Pancreas (tissue), 10 donors: Measurements from ENCODE around the gene PRPH. TPM values are rescaled to one million over a fixed set of nuclear protein-coding genes. Genes with fewer than 3 reads are reported as not detected.
A peak's percentile ranks its signal among the peaks of the same experiment; 100 is the strongest.
"Not testable (repeated sequence)": the region's sequence is repeated elsewhere in the genome, so short reads cannot be mapped to it uniquely, and the experiment has no call there.

Experiments
- ATAC-seq, 4 donors: fragments of 200-7000 bp; cut with Tn5 transposase; one replicate each; pipeline versions ENCODE4 v1.8.0 to v1.9.1; 2020; ENCODE audit warnings: mild to moderate bottlenecking in 4 of 4, moderate library complexity in 4 of 4
- DNase-seq, 6 donors: peaks; one replicate each; pipeline ENCODE4 v3.0.0-alpha.2; 2020
- FAIRE-seq: peaks from 2 replicates; lab custom pipeline; 2012; peaks lifted over from hg19 to GRCh38; lab: Jason Lieb, UNC
- H3K27ac ChIP-seq, 4 donors: fragments of 200-600 bp; sonication (generic); 1 replicate in 3 of 4; 2 replicates in 1 of 4; pipeline versions ENCODE4 v1.5.0 to v1.8.0; 2020
- H3K27me3 ChIP-seq, 4 donors: fragments of 200-600 bp; one replicate each; pipeline ENCODE4 v1.8.0; 2021
- H3K36me3 ChIP-seq, 3 donors: fragments of 200-600 bp; sonication (generic) in 1 of 3; one replicate each; pipeline versions ENCODE4 v1.5.0 to v1.8.0; 2020 to 2021
- H3K4me1 ChIP-seq, 3 donors: fragments of 200-600 bp; one replicate each; pipeline ENCODE4 v1.8.0; 2021
- H3K4me3 ChIP-seq, 4 donors: fragments of 200-600 bp; sonication (generic) in 2 of 4; one replicate each; pipeline versions ENCODE4 v1.5.0 to v1.8.0; 2020 to 2021
- H3K9me3 ChIP-seq, 4 donors: fragments of 200-600 bp; one replicate each; pipeline ENCODE4 v1.8.0; 2021
- CTCF ChIP-seq, 4 donors: fragments of 200-600 bp; sonication (generic) in 3 of 4; IDR thresholded peaks; one replicate each; pipeline versions ENCODE4 v1.5.0 to v1.8.0; 2021; ENCODE audit warnings: antibody characterized with exemption in 4 of 4
- WGBS, 2 donors: extraction: QIAGEN DNeasy Blood & Tissue Kit; methylation state at CpG; one replicate each; pipeline ENCODE4 v1.1.7; 2013; 5-methylcytosine and 5-hydroxymethylcytosine counted together
- intact Hi-C, 3 donors: fragments of 100-400 bp; cut with DNase I; formaldehyde crosslinking; loops; one replicate each; pipeline versions ENCODE4 v1.11.1 to v1.14.2; 2022
- polyA plus RNA-seq, 2 donors: library from polyadenylated mRNA; stranded (reverse); fragments of 200-250 nt; gene quantifications; one replicate each; pipeline ENCODE4 v1.2.3, GENCODE V29; 2013
- total RNA-seq, 6 donors: library from RNA; stranded (reverse); fragmentation: NEBNext Ultra II Directional in 4 of 6; extraction: Animal tissue kit (Norgen Biotek cat#: 25700) in 4 of 6; gene quantifications; one replicate each; pipeline versions ENCODE4 v1.2.1 to v1.2.4, GENCODE V29; 2021 to 2023
- donor health status: healthy with polysubstance abuse.
- donor health status: DM: no; HTN: no; CAD: no; lungs with moderate emphysema.
- donor health status: DM: no; HTN: no; CAD: no.
- donor health status: control.
- donor health status: control.
- donor health status: Bipolar disorder and iron deficiency.
- donor health status: DM: yes; HTN: yes; CAD: no.
- donor health status: DM: no; HTN: no; CAD: no.
- donor health status: DM: no; HTN: no; CAD: no.
- donor health status: DM: yes; HTN: yes; CAD: no.

The PRPH gene
- total and polyA plus RNA-seq, 8 donors = 0.44 to 18.7 (median 1.1) TPM

- intact Hi-C loops = no loop called here
- DNase-seq (peak in 5 of 6 donors; percentile 64 to 88 (median 79)), FAIRE-seq (no peak), ATAC-seq (peak; percentile 91 to 98 (median 96))
- WGBS, 2 donors = 31 to 33% methylated on average over 11 of the region's 11 CpGs
- peaks cover 0 to 4% (median 3%) of the 10 kb centered on the region in 3 donors for H3K4me1 ChIP-seq
- H3K36me3 ChIP-seq = no peaks in the 10 kb centered on the region
- H3K27ac ChIP-seq = no peak overlapping the region
- H3K9me3 ChIP-seq = no peaks in the 10 kb centered on the region
- H3K4me3 ChIP-seq = peak overlapping the region in 1 of 4 donors; percentile 12
- H3K27me3 ChIP-seq = peaks cover 0 to 8% (median 6%) of the 10 kb centered on the region in 4 donors
- TF ChIP-seq CTCF (IDR thresholded peaks at IDR 0.05) = peak; percentile 56 to 76 (median 66)
These were observed 36.7 kb downstream of the PRPH start for GRCh38 chr12:49331380-49332222.

DNA sequence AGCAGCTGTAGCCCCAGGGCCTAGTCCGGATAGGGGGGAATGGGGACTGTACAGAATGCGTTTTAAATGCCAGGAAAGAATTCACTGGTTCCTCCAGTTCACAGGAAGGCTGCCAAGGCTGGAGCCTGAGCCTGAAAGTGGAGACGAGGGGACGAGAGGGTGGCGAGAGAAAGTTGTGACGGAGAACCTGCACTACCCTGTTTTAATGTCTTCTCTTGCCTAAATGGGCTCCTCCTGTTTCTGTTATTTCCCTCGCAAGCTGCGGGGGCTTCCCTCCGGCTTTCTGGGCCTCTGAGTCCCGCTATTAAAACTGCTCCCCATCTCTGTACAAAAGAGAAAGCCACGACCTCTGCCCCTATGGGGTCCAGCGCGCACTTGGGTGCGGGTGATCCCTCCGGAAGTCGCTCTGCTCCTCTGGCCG is 37.5 kb downstream of the PRPH start:
- no peak overlapping the region for H3K27ac ChIP-seq
- no peaks in the 10 kb centered on the region for H3K36me3 ChIP-seq
- H3K27me3 ChIP-seq = peaks cover 0 to 8% (median 7%) of the 10 kb centered on the region in 4 donors
- FAIRE-seq (no peak), DNase-seq (no peak), ATAC-seq (no peak)
- no peak overlapping the region for H3K4me3 ChIP-seq
- no peaks in the 10 kb centered on the region for H3K9me3 ChIP-seq
- H3K4me1 ChIP-seq = peaks cover 0 to 4% (median 3%) of the 10 kb centered on the region in 3 donors
- intact Hi-C loops = no loop called here
- whole genome bisulfite sequencing, 2 donors = 80 to 82% methylated on average over 17 of the region's 17 CpGs
- no peak for TF ChIP-seq CTCF (IDR thresholded peaks at IDR 0.05)

DNA sequence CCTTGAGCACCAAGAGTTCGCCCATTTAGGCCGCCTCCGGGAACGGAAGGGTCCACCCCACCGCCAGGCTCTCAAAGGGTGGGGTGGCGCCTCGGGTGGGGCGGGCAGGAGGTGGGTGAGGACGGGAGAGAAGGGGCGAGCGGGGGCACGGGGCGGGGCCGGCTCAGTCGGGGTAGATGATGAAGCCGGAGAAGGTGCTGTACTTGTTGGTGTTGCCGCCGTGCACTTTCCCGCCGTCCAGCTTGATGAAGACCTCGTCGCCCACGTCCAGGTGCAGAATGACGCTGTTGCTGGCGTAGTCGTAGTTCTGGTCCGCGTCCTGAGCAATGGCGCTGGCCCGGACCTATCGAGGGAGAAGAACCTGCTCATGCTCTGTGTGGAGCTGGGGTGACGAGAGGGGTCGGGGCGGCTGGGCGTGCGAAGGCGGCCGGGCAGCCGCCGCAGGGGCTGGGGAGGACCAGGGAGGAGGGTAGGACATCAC is 38.0 kb downstream of the PRPH start:
- Histone ChIP-seq H3K4me1 (peaks cover 0 to 4% (median 3%) of the 10 kb centered on the region in 3 donors), H3K4me3 (no peak overlapping the region), H3K27ac (no peak overlapping the region), H3K36me3 (no peaks in the 10 kb centered on the region), H3K27me3 (peaks cover 0 to 8% (median 7%) of the 10 kb centered on the region in 4 donors), H3K9me3 (no peaks in the 10 kb centered on the region)
- WGBS, 2 donors = 40 to 42% methylated on average over 40 of the region's 40 CpGs
- DNase-seq (peak in 1 of 6 donors; percentile 69), ATAC-seq (no peak), FAIRE-seq (no peak)
- TF ChIP-seq CTCF (IDR thresholded peaks at IDR 0.05) = no peak
- intact Hi-C loops = no loop called here

GRCh38 chr12:49333778-49334177 is 38.8 kb downstream of the PRPH start:
- DNase-seq, ATAC-seq, H3K27ac ChIP-seq, H3K36me3 ChIP-seq, FAIRE-seq, H3K4me1 ChIP-seq, H3K9me3 ChIP-seq, H3K27me3 ChIP-seq, intact Hi-C loops, H3K4me3 ChIP-seq: not testable (repeated sequence)
- WGBS, 2 donors = 48 to 56% methylated on average over 21 of the region's 21 CpGs

GRCh38 chr12:49334226-49334625 is 39.3 kb downstream of the PRPH start:
- H3K9me3 ChIP-seq = no peaks in the 10 kb centered on the region
- H3K36me3 ChIP-seq = no peaks in the 10 kb centered on the region
- TF ChIP-seq CTCF (IDR thresholded peaks at IDR 0.05) = no peak
- no peak overlapping the region for H3K4me3 ChIP-seq
- peaks cover 0 to 8% (median 7%) of the 10 kb centered on the region in 4 donors for H3K27me3 ChIP-seq
- FAIRE-seq (no peak), DNase-seq (no peak), ATAC-seq (no peak)
- intact Hi-C loops = no loop called here
- 55 to 63% methylated on average over 19 of the region's 19 CpGs for WGBS, 2 donors
- no peak overlapping the region for H3K27ac ChIP-seq
- peaks cover 0 to 6% (median 3%) of the 10 kb centered on the region in 3 donors for H3K4me1 ChIP-seq
